ENCODE results near the gene URM1. TPM values are rescaled to one million over a fixed set of nuclear protein-coding genes. Genes with fewer than 3 reads are reported as not detected.

Gene URM1
- total and polyA plus RNA-seq, 10 of the 15 experiments (the other 5 are each of a cell fraction or from before 2014, with no cell fraction given): 7.9 to 75.8 (median 63.7) TPM

- no TSS peak for BruUV-seq (replicated peaks)
- H4K20me1 ChIP-seq (ENCODE audit: control insufficient read depth, insufficient read depth): no peaks in the 10 kb centered on the region
- H3K4me3 ChIP-seq: no peak overlapping the region
- in situ Hi-C loops (cut with MboI): no loop called here
- H2AFZ ChIP-seq (ENCODE audit: control insufficient read depth, low read depth, low read length): no peak overlapping the region
- H3K36me3 ChIP-seq (ENCODE audit: control insufficient read depth in 2 of 2, insufficient read depth in 2 of 2, low read length in 1 of 2): peaks cover 2 to 20% of the 10 kb centered on the region in 2 experiments; a peak in 3 of 4 replicates
- intact Hi-C loops (cut with micrococcal nuclease; ENCODE audit: unreplicated experiment): no loop called here
- H3K27me3 ChIP-seq (replicated peaks in 1 of 2; ENCODE audit: control insufficient read depth in 2 of 2, insufficient read depth in 2 of 2, low read length in 1 of 2): no peaks in the 10 kb centered on the region
- ChIA-PET CTCF (interaction anchor here (0.5 kb wide), 1 partner anchor 258 kb away, joined by 3 read pairs; no protein-coding TSS in a partner anchor), RAD21 (ENCODE audit: unreplicated experiment) (no interaction called here), SMC1A (ENCODE audit: uncharacterized antibody, unreplicated experiment) (no interaction called here), POLR2A (no interaction called here)
- TF ChIP-seq NR2C2 (IDR thresholded peaks at IDR 0.05; ENCODE audit: borderline replicate concordance, control insufficient read depth, insufficient read length, low read depth) (no peak), JUNB (IDR thresholded peaks at IDR 0.05) (no peak), FOXK2 (IDR thresholded peaks at IDR 0.05) (no peak), ZNF622 (IDR thresholded peaks at IDR 0.05) (no peak), SREBF1 (IDR thresholded peaks at IDR 0.05; ENCODE audit: low read length) (no peak), EED (IDR thresholded peaks at IDR 0.05; ENCODE audit: low read depth) (no peak), POLR2A (IDR thresholded peaks at IDR 0.05; ENCODE audit: low read depth, low read length) (no peak)
- no peaks in the 10 kb centered on the region for H3K79me2 ChIP-seq (ENCODE audit: control insufficient read depth, insufficient read depth, low read length)
- ATAC-seq: no peak
- no peak for FAIRE-seq
- H3K9ac ChIP-seq (ENCODE audit: control insufficient read depth, insufficient read depth, low read length): no peak overlapping the region
- no peak for DNase-seq (ENCODE audit: low read depth, low spot score)
- no peak overlapping the region for H3K27ac ChIP-seq (ENCODE audit: control insufficient read depth, insufficient read depth)
- 93% methylated on average over 8 of the region's 8 CpGs for WGBS (ENCODE audit: insufficient coverage, insufficient replicate concordance, low lambda C conversion rate, missing lambda C conversion rate)
- H3K9me3 ChIP-seq (replicated peaks; ENCODE audit: control insufficient read depth, insufficient read depth, low read length): no peaks in the 10 kb centered on the region
- H3K4me1 ChIP-seq (ENCODE audit: control insufficient read depth, insufficient read depth, low read length): no peaks in the 10 kb centered on the region
- no peak overlapping the region for H3K4me2 ChIP-seq (ENCODE audit: control insufficient read depth, insufficient read depth)
These were observed 19.9 kb downstream of the URM1 start for GRCh38 chr9:128390813-128391711.

DNA sequence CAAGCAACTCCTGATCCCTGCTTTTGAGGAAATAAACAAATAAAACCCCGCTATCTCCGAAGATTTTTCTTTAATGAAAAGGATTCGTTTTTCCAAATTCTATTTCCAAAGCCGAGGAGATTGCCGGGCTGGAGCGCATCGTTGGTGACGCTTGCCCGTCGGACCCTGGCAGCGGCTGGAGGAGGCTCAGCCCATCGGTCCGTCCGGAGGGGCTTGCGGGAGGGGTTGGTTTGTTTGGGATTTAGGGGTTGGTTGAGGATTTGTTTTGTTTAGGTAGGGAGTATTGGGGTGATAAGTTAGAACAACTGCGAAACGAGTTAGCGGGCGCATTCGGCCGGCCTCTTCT, 20.8 kb downstream of the URM1 start:
- Histone ChIP-seq H3K27ac (ENCODE audit: control insufficient read depth, insufficient read depth) (no peak overlapping the region), H3K9ac (ENCODE audit: control insufficient read depth, insufficient read depth, low read length) (no peak overlapping the region), H3K4me2 (ENCODE audit: control insufficient read depth, insufficient read depth) (no peak overlapping the region), H3K9me3 (replicated peaks; ENCODE audit: control insufficient read depth, insufficient read depth, low read length) (no peaks in the 10 kb centered on the region), H3K36me3 (ENCODE audit: control insufficient read depth in 2 of 2, insufficient read depth in 2 of 2, low read length in 1 of 2) (peaks cover 2 to 17% of the 10 kb centered on the region in 2 experiments; a peak in 3 of 4 replicates), H3K79me2 (ENCODE audit: control insufficient read depth, insufficient read depth, low read length) (no peaks in the 10 kb centered on the region), H4K20me1 (ENCODE audit: control insufficient read depth, insufficient read depth) (no peaks in the 10 kb centered on the region), H3K4me1 (ENCODE audit: control insufficient read depth, insufficient read depth, low read length) (no peaks in the 10 kb centered on the region), H3K27me3 (replicated peaks in 1 of 2; ENCODE audit: control insufficient read depth in 2 of 2, insufficient read depth in 2 of 2, low read length in 1 of 2) (no peaks in the 10 kb centered on the region), H2AFZ (ENCODE audit: control insufficient read depth, low read depth, low read length) (no peak overlapping the region), H3K4me3 (no peak overlapping the region)
- no peak for ATAC-seq
- CTCF ChIA-PET: no interaction called here
- SMC1A ChIA-PET (ENCODE audit: uncharacterized antibody, unreplicated experiment): no interaction called here
- no peak for FAIRE-seq
- intact Hi-C loops (cut with micrococcal nuclease; ENCODE audit: unreplicated experiment) (no loop called here), in situ Hi-C loops (cut with MboI) (no loop called here)
- RAD21 ChIA-PET (ENCODE audit: unreplicated experiment): no interaction called here
- WGBS (ENCODE audit: insufficient coverage, insufficient replicate concordance, low lambda C conversion rate, missing lambda C conversion rate): 97% methylated on average over 21 of the region's 21 CpGs
- no TSS peak for BruUV-seq (replicated peaks)
- POLR2A ChIA-PET: no interaction called here
- no peak for DNase-seq (ENCODE audit: low read depth, low spot score)
- TF ChIP-seq MTA3 (IDR thresholded peaks at IDR 0.05; ENCODE audit: borderline replicate concordance, low read length) (no peak), SIX5 (IDR thresholded peaks at IDR 0.05; ENCODE audit: low read depth, low read length, severe bottlenecking) (no peak), TAF1 (IDR thresholded peaks at IDR 0.05; ENCODE audit: borderline replicate concordance, low read depth, low read length) (no peak), ZZZ3 (IDR thresholded peaks at IDR 0.05; ENCODE audit: control insufficient read depth, insufficient read length, low read depth) (no peak), SUPT20H (IDR thresholded peaks at IDR 0.05; ENCODE audit: borderline replicate concordance, control insufficient read depth, low read depth, low read length) (no peak), MYB (IDR thresholded peaks at IDR 0.05; ENCODE audit: borderline replicate concordance, low read depth, low read length) (no peak), IRF5 (IDR thresholded peaks at IDR 0.05; ENCODE audit: borderline replicate concordance) (no peak), SREBF2 (IDR thresholded peaks at IDR 0.05; ENCODE audit: low read length) (no peak)
- TF ChIP-seq, protein P1, sequence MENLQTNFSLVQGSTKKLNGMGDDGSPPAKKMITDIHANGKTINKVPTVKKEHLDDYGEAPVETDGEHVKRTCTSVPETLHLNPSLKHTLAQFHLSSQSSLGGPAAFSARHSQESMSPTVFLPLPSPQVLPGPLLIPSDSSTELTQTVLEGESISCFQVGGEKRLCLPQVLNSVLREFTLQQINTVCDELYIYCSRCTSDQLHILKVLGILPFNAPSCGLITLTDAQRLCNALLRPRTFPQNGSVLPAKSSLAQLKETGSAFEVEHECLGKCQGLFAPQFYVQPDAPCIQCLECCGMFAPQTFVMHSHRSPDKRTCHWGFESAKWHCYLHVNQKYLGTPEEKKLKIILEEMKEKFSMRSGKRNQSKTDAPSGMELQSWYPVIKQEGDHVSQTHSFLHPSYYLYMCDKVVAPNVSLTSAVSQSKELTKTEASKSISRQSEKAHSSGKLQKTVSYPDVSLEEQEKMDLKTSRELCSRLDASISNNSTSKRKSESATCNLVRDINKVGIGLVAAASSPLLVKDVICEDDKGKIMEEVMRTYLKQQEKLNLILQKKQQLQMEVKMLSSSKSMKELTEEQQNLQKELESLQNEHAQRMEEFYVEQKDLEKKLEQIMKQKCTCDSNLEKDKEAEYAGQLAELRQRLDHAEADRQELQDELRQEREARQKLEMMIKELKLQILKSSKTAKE (IDR thresholded peaks at IDR 0.05; ENCODE audit: low read depth, poor library complexity, severe bottlenecking): no peak

All from GM12878 (cell line).